Activated CD4-positive, alpha-beta T cell treated with anti-CD3 and anti-CD28 coated beads, Interleukin-2, Interleukin-6, amounts not matched to agents 100 ng/mL and 50 ng/mL, durations not matched to agents 16 hours and 8 hours (primary cell): ENCODE data around the gene PRKG1.
"Not testable (repeated sequence)": the region's sequence is repeated elsewhere in the genome, so short reads cannot be mapped to it uniquely, and the experiment has no call there.

Experiments
- DNase-seq: peaks from one replicate; pipeline ENCODE4 v3.0.0-alpha.2; 2020

Gene PRKG1

DNA sequence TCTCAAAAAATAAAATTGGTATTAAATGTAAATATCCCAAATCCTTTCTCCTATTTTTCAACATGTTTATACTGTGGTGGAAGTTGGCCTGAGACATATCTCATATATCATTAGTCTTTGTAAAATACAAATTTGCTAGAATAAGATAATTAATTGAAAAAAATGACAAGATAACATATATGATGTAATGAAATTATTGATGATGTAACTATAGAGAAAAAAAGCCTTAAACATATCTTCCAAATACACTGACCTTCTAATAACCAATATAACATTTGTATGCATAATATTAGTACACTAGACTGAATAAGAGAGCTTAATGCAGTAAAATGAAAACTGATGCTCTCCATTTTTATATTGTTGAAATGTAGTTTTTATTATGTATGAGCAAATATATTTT lies 104.3 kb downstream of the PRKG1 start:
- no peak for DNase-seq

DNA sequence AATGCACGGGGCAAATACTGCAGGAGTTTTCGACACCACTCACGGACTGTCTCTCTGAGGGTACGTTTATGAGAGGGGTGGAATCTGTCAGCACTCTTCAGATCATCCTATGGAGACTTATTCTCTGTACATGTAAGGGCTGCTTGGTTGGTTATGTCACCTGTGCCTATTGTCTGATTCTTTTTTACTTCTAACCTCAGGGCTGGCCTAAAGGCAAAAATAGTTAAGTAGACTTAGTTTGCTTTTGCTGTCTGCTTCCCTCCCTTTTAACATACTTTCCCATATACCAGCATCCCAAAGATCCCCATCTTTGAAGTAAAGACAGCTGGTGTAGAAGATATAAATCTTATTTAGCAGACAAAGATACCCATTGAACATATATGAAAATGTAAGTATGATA lies 105.9 kb downstream of the PRKG1 start:
- no peak for DNase-seq

DNA sequence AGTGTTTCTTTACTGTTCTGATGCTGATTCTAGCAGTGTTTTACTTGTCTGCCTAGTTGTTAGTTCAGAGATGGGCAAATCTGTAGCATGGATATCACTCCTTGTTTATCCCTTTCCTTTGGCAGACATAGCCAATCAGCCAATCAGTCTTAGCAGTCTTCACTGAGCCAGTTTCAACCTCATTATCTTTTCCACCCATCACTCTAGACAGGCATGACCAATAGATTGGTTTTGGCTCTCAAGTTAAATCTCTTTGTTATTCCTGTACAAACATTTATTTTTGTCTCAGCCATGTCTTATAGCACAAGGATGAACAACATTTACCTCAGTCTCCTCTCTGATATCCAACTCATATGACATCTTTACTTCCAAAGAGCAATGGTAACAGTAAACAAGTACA lies 109.5 kb downstream of the PRKG1 start:
- no peak for DNase-seq

DNA sequence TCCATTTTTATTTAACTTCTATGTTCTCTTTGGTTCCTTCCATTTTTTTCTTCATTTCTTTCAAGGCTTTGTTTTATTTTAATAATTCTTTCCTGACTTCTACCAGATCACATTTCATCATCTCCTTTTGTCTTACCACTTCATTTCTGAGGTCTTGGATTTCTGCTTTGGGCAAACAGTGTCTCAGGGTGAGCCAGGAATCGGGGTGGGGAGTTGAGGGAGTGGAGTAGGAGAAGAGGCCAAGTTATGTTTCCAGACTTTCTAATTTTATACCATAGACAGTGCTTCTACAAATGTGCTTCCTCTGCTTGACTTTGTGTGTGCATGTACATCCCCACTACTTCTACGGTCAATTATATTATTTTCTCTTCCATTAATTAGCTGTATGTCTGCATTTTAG lies 112.1 kb downstream of the PRKG1 start:
- DNase-seq = no peak

DNA sequence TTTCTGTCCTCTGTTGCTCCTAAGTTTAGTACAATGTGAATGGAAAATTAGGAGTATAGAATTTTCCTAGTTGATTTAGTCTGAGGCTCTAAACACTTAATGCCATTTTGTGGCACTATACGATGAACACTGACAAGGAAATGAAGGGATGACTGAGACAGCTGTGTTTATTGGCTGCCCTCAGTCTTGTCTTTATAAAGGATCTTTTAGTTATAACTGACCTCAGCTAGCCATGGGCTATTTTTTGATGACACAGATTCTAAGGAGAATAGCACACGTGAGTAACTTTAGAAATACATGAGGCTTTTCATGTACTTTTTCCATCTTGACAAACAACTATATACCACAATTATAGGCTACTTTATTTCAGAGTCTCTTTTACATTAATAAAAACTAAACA lies 113.7 kb downstream of the PRKG1 start:
- no peak for DNase-seq

DNA sequence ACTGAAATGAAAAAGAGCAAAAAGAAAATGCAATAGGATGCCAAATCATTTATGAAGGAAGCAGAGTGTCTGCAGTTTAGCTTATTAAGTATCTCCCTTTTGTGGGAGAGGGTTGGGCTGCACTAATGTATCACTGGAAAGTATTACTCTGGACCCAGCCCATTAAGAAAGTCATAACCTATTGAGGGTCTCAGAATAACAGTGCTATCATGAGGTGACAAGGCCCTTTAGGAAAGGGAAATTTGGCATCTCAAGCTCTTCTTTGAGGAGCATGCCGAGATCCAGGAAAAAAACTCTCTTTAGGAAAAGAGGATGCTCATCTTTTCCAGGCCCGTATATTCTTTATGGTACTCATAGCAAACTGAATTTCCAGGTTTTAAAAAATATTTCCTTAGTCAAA lies 114.6 kb downstream of the PRKG1 start:
- no peak for DNase-seq

DNA sequence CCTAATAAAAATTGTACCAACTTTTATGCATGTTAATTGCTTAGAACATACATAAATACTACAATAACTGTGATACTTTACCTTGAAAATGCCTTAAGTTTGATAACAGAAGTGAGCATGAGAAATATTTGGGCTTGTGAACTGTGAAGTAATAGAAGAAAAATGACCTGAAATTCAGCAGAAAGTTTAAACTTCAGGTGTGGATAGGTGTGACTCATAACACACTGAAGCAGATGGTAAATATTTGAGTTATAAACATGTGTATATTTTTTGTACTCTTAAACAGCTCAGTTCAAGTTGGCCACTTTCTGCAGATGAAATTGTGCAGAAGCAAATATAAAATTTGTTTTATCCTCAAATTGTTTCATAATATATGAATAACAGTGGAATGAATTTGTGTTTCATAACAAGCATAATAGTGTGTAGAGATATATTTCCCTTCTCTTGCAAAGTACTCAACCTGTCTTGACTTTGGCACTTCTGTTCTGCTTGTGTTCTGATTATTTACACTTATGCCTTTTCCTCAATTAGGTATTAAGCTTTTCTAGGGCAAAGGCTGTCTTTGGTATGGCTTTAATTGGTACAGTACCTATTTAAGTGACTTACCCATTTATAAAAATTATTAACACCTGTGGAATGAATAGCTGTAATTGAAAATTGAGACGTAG lies 122.4 kb downstream of the PRKG1 start:
- DNase-seq = no peak

DNA sequence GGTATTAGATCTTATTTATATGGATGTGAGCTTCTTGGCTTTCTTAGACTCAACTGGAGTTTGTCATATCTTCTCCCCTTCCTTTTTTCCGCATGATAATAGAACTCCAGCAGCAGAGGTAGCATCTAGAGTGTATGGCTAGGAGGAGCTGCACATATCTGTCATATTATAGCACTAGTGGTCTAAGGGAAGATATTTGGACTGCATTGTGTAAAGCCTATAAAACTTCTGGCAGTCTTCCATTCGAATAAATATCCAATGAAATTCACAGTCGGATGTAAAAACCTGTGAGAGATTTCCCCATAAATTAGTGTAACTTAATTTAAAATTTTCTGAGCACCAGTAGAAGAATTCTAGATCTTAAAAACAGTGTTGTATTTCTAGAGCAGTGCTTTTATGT lies 123.9 kb downstream of the PRKG1 start:
- no peak for DNase-seq

DNA sequence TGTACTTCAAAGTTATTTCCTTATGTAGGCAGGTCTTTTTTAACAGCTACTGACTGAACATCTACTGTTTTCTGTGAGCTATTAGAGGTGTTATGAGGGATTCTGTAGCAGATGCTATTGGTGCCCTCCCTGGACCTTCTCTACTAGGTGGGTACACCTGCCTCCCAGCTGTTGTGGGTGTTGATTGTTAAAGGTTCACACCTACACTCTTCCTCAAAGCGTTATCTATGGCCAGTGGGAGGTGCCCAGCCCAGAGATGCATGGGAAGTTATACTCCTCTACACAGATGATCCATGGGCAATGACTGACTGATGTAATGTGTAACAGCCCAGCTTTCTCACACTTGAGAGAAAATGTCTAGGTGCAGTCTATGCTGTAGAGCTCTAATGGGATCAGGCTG lies 127.7 kb downstream of the PRKG1 start:
- DNase-seq = no peak

DNA sequence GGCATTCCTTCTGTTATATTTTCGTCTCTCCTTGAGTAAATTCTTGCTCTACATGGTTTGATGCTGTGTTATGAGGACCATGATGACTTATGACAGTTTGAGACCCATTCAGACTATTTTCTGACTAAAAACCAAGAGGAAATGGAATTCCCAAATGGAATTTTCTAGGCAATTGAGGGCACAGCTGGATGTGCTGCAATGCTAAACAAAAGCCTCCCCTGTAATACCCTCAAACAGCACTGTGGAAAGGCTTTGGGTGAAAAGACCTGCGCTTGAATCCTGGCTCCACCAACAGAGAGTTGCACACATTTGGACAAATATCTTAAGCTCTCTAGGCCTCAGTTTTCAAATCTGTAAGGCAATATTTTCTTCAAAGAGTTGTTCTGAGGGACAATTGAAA lies 129.1 kb downstream of the PRKG1 start:
- no peak for DNase-seq

DNA sequence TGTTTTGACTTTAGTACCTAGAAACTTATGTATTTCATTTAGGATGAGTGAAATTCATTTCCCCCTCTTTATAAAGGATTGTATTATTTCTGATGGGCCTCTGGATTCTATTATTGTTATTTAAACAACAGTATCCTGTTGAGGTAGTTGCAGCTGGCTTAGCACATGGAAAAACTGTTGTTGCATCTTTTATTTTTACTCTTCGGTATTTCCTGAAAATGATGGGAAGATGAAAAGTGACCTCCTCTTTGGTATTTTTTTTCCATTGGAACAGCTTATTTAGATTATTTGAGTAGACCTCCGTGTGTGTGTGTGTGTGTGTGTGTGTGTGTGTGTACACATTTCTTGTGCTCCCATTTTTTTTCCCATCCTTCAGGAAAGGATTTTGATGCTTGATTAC lies 129.8 kb downstream of the PRKG1 start:
- no peak for DNase-seq

DNA sequence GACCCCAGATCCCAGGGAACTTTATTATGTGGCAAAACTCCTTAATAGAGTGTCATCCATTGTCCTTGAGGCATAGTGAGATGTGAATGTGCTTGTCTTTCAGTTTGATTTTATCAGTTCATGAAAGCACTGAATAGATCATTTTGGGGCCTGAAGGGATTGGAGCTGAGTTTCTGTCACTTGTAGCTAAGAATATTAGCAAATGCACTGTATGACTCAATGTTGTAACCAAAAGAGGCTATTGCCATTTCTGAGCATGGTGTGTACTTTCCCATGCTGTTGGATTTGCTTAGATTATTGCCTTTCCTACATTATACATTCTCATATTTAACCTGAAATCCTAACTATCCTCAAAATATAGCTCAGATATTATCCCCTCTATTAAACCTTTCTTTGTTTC lies 130.4 kb downstream of the PRKG1 start:
- no peak for DNase-seq

DNA sequence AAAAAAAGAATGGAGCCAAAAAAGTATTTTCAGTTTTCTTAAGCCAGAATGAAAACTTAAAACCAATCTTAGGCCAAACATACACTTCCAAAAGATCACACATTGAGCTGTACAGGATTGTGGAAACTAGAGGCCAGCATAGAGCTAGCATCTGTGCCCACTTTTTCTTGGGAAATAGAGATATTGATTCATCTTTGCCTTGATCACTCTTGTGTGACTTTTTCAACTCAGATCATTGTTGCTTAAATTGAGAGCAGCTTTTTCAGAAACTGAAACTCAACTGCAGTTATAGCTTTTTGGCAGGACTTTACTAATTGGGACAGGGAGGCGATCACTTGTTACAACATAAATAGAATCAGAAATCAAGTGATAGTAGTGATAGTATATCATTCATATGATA lies 132.2 kb downstream of the PRKG1 start:
- DNase-seq = no peak

DNA sequence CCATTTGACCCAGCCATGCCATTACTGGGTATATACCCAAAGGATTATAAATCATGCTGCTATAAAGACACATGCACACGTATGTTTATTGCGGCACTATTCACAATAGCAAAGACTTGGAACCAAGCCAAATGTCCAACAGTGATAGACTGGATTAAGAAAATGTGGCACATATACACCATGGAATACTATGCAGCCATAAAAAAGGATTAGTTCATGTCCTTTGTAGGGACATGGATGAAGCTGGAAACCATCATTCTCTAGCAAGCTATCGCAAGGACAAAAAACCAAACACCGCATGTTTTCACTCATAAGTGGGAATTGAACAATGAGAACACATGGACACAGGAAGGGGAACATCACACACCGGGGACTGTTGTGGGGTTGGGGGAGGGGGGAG lies 138.7 kb downstream of the PRKG1 start:
- DNase-seq = not testable (repeated sequence)

DNA sequence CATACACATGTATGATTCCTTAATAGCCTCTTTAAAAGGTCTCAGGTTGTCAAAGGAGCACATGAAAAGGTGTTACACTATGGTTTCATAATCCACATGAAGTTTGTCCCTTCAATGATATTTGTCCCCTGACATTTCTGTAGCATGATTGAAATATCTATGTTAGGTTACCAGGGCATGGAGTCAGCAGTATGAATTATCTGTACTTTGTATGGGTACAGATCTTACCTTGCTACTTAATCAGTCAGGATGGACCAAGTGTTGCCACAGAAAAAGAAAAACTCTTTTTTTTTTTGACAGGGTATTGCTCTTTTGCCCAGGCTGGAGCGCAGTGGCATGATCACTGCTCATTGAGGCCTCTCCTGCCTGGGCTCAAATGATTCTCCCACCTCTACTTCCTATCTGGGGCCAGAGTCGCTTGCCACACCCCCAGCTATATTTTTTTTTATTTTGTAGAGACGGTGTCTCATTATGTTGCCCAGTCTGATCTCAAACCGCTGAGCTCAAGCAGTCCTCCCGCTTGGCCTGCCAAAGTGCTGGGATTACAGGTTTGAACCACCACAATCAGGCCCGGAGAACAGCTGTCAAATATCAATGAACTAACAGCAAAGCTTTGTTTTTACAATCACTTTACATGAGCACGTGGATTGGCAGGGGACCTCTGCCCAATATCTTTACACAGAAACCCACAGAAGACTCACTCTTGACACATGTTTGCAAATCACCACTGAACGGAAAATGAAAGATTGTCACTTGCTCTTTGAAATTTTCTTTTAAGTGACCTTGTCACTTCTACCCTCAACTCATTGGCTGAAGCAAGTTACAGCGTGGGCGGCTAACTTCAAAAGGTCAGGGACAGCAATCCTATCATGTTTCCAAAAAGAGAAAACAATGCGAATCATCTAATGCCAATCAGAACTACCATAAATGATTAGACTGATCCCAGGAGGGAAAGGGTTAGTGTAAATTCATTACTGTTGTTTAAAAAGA lies 140.2 kb downstream of the PRKG1 start:
- DNase-seq = no peak

DNA sequence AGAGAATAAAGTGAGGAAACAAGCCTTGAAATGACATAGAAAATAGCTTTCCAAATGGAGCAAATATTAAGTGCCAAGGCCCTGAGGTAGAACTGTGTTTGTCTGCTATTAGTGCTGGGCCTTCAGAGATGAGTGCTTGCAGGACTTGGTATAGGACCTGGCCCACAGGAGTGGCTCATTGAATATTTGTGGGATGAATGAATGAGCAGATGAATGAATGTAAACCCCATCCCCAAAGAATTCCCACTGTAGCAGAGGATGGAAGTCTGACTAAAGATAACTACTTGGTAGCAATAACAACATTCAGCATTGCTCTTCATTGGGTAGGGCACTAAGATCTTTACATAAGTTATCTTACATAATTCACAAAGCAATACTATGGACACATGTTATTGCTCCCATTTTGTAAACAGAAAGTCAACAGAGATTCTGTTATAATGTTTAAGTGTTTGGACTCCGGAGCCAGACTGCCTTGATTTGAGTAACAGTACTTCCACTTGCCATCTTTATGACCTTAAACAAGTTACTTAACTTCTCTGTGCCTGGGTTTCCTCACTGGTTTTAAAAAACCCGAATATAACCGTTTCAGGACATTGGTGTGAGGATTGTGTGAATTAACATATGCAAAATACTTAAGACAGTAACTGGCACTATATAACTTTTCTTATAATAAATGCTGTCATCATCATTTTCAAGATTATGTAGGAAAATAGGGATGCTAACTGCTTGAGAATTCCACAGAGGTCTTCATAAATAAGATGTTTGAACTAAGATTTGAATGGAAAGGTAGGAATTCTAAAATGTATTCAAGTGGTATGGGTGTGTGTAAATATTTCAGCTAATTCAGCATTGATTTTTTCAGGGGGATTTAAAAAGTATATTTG lies 141.9 kb downstream of the PRKG1 start:
- DNase-seq = no peak

DNA sequence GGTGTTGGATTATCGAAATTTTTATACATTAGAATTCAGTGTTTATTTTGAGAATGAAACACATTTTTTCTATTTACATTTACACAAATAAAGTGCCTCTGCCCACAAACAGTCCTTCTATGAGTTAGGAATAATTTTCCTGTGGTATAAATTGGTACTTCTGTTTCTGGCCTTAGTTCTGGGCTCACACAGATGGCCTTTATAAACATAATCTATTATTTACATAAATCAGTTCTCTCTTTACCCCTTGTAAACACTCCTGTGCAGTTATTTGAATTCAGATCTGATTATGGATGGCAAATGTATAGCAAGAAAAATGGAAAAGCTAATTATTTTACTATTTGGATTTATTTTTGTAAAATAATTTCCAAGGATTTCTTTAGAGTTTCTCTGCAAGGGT lies 143.2 kb downstream of the PRKG1 start:
- no peak for DNase-seq

DNA sequence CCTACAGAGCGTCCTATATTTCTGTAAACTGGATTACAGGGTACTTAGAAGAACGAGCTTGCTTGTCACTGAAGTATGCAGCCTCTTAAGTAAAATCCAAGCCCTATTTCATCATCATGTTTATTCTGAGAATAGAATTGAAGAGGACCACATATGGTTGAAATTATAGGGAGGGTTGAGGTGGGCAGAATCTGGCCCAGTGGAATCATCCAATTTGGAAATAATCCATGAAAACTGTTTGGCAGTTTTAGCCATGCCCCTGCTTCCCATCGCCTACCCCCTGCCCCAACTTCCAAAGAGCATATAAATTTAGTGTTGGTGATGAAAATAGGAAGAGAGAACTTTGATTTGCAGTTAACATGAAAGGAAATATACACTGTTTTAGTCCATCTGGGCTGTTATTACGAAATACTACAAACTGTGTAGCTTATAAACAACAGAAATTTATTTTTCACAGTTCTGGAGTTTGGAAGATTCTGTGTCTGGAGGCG lies 150.4 kb downstream of the PRKG1 start:
- no peak for DNase-seq

DNA sequence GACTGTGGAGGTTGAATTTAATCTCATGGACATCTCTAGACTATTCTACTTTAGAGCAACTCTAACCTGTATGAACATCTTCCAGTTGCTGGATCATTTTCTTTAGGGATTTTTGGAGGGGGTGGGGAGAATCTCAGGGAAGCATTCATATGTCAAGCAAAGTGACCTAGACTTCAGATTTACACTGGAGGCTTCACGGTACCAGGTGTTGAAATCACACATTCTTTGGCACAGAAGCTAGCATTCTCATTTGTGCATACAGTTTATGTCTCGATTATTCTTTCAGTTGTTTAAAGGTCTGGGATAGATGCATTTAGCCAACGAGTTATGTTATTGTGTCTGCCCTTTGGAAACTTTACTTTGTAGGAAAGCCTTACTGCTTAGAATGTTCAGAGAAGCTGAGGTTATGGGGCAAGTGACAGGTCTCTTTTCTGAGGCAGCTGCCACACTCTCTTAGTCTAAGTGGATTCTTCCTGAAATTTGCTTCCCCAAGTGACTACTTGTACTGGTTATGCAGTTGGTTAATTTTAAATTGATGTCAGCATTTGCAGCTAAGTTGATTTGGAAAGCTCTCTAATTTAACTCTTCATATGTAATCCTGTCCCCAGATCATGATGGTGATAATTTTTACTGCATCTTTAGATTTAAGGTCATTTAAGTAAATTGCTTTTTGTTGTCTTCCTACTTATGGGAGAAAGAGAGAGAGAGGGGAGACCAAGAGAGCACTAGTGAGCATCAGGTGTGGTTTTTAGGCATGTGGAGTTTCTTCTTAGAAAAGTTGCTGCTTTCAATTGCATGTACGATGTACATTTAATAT lies 153.8 kb downstream of the PRKG1 start:
- DNase-seq = no peak

DNA sequence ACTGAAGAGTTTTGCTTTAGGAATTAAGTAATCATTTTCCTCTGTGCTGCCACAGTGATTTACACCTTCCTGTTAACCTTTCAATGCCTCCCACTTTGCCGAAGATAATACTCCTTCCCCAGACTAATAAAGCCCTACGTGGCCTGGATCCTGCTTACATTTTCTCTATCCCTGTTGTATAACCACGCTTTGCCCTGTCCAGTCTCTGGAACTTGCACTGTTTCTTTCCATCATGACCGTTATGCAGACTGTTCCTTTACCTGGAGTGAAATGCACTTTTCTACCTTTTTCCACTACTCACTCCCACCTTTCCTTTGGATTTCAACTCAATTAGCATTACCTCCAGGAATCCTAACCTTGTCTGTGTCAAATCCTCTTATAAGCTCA lies 154.4 kb downstream of the PRKG1 start:
- no peak for DNase-seq

DNA sequence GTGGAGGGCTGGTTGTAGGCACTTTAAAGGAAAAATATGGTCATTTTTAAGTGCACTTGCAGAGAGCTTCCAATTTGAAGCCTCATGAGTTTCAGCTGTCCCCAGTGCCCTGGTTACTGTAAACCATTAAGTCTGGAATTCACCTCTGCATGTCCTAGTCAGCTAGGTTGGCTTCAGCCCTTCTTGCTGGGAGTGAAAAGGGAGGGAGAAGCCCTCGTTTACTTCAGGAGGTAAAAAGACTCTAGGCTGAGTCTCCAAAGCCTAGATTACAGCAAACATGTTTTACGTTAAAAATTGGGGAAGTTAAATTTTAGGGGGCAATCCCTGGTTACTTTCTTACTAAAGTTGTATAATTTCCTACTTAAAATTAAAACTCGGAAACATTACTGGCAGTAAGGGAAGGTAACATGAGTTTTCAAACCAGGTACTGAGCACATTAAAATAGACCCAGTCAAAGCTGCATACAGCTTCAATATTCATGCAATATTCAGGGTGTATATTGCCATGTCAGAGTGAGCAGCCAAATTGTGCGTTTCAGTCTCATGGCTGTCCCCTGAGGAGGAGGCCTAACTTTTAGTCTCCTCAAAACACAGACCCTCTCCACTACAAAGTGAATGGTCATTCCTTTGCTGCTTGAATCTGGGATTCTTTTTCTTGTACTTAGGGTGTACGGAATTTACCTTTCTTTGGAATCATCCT lies 156.7 kb downstream of the PRKG1 start:
- no peak for DNase-seq

DNA sequence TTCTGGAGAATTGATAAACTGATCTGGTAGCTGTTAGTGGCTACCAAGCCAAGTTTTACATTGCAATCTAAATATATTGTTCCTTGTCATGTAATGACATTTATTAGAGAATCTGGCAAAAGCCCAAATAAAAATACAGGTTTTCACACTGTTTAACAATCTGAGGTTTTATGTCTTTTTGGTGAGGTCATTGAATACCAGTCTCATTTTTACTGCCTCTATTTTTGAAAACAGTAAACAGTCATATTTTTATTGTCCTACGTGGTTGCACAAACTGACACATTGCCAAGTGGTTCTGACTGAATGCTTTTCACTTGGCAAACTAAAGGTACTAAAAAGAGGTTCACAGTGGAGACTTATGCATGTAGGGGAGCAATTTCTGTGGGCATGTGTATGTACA lies 157.5 kb downstream of the PRKG1 start:
- no peak for DNase-seq
